Right cardiac atrium (tissue), 5 donors: ENCODE results near the gene PPIB. TPM values are rescaled to one million over a fixed set of nuclear protein-coding genes. Genes with fewer than 3 reads are reported as not detected.
A peak's percentile ranks its signal among the peaks of the same experiment; 100 is the strongest.
"Not testable (repeated sequence)": the region's sequence is repeated elsewhere in the genome, so short reads cannot be mapped to it uniquely, and the experiment has no call there.

Source experiments
- ATAC-seq, 2 donors: fragments of 200-7000 bp; cut with Tn5 transposase; one replicate each; pipeline versions ENCODE4 v1.8.0 to v1.9.1; 2020; ENCODE audit warnings: moderate library complexity in 2 of 2, mild to moderate bottlenecking in 1 of 2
- DNase-seq, 3 donors: peaks; one replicate each; pipeline ENCODE4 v3.0.0-alpha.2; 2020
- H3K27ac ChIP-seq: one replicate; pipeline ENCODE4 v1.5.1; 2013; ENCODE audit warnings: mild to moderate bottlenecking, low read length, control low read depth, moderate library complexity
- H3K27me3 ChIP-seq: one replicate; pipeline ENCODE4 v1.6.1; 2013; ENCODE audit not compliant: control insufficient read depth, insufficient read depth
- H3K4me1 ChIP-seq: one replicate; pipeline ENCODE4 v1.6.1; 2013; ENCODE audit warnings: low read length; ENCODE audit not compliant: control insufficient read depth, insufficient read depth
- H3K4me3 ChIP-seq: one replicate; pipeline ENCODE4 v1.5.1; 2013; ENCODE audit warnings: low read length, control low read depth
- H3K9me3 ChIP-seq: one replicate; pipeline ENCODE4 v1.6.1; 2013; ENCODE audit warnings: low read length; ENCODE audit not compliant: control insufficient read depth
- WGBS: extraction: QIAGEN DNeasy Blood & Tissue Kit; methylation state at CpG from one replicate; pipeline ENCODE4 v1.1.7; 2013; 5-methylcytosine and 5-hydroxymethylcytosine counted together
- intact Hi-C, 4 donors: fragments of 100-400 bp; cut with DNase I; formaldehyde crosslinking; loops; one replicate each; pipeline versions ENCODE4 v1.11.0 to v1.14.0; 2022 to 2023
- polyA plus RNA-seq: library from polyadenylated mRNA; stranded (reverse); fragments of 200-250 nt; gene quantifications from one replicate; pipeline ENCODE4 v1.2.3, GENCODE V29; 2013
- total RNA-seq, 4 donors: library from RNA; stranded (reverse); fragmentation: NEBNext Ultra II Directional; extraction: Animal tissue kit (Norgen Biotek cat#: 25700); gene quantifications; one replicate each; pipeline ENCODE4 v1.2.1, GENCODE V29; 2021
- donor health status: healthy with polysubstance abuse.
- donor health status: DM: no; HTN: yes; CAD: no.
- donor health status: DM: no; HTN: no; CAD: no.
- donor health status: DM: no; HTN: yes; CAD: no; lungs with severe emphysema.
- donor health status: DM: yes; HTN: yes; CAD: no.

The PPIB gene
- total and polyA plus RNA-seq, 5 donors, result 131 to 263 (median 191) TPM

DNA sequence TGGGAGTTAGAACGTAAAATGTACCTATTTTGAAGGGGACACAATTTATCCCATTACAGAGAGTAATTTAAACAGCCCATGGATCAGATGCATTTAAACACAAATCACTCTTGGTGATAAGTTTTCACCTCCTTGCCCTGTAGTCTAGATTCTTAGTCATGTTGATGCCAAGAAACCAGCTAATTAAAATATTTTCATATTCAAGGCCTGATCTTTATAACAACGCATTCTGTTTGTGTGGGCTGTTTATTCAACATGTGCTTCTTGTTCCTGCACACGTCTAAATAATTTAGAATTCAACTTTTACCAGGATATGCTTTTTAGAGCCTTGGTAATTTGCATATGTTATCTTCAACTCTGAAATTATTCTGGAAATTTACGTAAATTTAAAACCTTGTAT lies 41.2 kb downstream of the PPIB start:
- no peak overlapping the region for H3K27ac ChIP-seq
- no peaks in the 10 kb centered on the region for H3K9me3 ChIP-seq
- H3K4me3 ChIP-seq, result no peak overlapping the region
- intact Hi-C loops, result no loop called here
- WGBS, result 82% methylated on average over 4 of the region's 4 CpGs
- no peaks in the 10 kb centered on the region for H3K27me3 ChIP-seq
- DNase-seq, result no peak
- H3K4me1 ChIP-seq, result no peaks in the 10 kb centered on the region
- no peak for ATAC-seq

DNA sequence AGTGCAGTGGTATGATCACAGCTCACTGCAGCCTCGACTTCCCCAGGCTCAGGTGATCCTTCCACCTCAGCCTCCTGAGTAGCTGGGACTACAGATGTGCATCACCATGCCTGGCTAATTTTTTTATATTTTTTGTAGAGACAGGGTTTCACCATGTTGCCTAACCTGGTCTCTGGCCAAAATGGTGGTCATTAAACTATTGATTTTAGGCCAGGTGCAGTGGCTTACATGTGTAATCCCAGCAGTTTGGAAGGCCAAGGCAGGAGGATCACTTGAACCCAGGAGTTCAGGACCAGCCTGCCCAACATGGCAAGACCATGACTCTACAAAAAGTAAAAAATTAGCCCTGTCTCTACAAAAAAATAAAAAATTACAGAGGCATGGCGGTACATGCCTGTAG lies 42.5 kb downstream of the PPIB start:
- H3K9me3 ChIP-seq, H3K4me3 ChIP-seq, H3K4me1 ChIP-seq, H3K27me3 ChIP-seq, intact Hi-C loops, ATAC-seq, DNase-seq, H3K27ac ChIP-seq: not testable (repeated sequence)
- WGBS, result 98% methylated on average over 2 of the region's 2 CpGs

DNA sequence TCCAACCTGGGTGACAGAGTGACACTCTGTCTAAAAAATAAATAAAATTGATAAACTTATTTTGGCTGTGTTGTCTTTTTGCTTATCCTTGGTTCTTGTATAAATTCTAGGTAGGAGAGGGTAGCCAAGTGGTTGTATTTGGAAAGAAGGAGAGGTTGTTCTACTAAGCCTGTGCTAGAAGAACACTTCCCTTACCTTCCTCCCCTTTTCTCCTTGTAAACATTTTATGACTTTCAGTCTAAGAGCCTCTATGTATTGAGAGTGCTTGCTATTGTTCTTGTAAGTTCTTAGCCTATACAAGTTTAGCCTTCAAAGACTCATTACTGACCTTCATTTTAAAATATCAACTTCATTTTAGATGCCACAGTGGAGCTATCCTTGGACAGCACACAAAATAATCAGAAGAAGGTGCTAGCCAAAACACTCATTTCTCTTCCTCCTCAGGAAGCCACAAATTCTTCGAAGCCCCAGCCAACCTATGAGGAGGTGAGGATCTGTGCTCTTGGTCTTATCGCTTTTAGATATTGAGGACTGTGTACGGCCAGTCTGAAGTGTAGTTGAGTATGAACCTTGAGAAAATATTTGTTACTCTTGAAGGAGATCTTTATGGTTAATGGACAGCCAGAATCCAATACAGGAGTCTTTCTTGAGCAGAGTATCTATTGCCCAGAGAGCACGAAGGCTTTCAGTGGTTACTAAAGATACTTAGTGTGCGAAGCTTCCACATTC lies 44.9 kb downstream of the PPIB start:
- no peaks in the 10 kb centered on the region for H3K4me1 ChIP-seq
- no peaks in the 10 kb centered on the region for H3K27me3 ChIP-seq
- intact Hi-C loops, result no loop called here
- 68% methylated on average over 5 of the region's 5 CpGs for WGBS
- H3K9me3 ChIP-seq, result no peaks in the 10 kb centered on the region
- H3K27ac ChIP-seq, result no peak overlapping the region
- ATAC-seq, result no peak
- no peak for DNase-seq
- no peak overlapping the region for H3K4me3 ChIP-seq

DNA sequence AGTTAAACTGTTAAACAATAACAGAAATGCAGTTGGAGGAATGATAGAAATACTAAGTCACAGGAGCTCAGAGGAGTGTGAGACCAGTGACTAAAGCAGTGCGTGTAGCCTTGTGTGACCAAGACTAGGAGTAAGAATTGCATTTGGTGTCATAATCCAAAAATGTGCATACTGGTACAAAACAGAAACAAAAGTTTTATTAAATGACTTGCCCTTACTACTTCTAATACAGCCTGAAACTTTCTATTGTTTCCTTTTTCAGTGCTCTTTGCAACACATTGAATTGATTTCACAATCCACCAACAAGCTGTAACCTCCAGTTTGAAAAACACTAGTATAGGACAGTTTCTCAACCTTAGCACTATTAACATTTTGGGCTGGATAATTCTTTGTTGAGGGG lies 49.9 kb downstream of the PPIB start:
- intact Hi-C loops, result no loop called here
- Histone ChIP-seq H3K27me3 (no peaks in the 10 kb centered on the region), H3K27ac (no peak overlapping the region), H3K9me3 (no peaks in the 10 kb centered on the region), H3K4me3 (no peak overlapping the region), H3K4me1 (peaks cover 4% of the 10 kb centered on the region)
- DNase-seq, result no peak
- 86% methylated on average over 1 of the region's 1 CpG for WGBS
- ATAC-seq, result no peak

DNA sequence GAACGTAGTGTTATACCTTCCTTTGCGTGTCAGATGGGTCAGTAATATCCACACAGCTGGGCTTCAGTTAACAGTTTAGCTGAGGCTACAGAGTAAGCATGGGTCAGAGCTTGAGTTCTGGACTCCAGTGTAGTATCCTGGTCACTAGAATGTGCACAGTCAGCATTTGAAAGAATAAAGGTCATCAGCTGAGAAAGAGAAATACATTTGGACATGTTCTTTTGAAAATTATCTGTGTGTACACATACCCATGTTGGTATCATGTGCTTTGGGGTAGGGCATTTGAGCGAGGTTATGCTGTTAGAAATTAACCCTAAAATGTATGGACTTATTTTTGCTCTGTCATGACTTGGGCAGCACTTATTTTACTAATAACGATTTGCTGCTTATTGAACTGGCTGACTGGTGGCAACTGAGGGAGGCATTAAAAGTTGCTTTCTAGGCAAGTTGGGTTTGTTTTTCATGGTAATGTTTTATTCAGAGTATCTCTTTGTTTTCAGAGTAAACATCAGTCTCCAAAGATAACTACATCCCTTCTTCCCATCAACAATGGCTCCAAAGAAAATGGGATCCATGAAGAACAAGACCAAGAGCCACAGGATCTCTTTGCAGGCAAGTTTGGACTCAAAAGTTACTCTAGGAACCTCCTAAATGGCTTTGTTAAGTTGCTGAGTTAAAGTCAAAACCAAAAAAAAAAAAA lies 50.6 kb downstream of the PPIB start:
- intact Hi-C loops, result no loop called here
- WGBS, result 67% methylated on average over 4 of the region's 4 CpGs
- H3K4me1 ChIP-seq, result peaks cover 4% of the 10 kb centered on the region

DNA sequence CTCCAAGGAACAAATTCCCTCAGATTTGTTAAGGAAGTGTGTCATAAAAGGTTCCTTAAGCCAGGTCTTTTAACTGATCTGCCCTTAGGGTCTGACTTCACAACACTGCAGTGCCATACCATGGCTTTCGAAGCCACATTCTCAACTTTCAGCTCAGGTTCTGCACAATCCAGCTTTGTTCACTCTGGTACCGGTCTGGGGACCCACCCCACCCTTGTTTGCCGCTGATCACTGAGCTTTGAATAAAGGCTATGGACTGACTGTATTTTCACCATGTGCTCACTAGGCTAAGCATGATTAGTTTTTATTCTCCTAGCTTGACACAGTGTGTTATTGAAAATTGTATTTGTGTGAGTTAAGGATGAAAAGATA lies 51.2 kb downstream of the PPIB start:
- Histone ChIP-seq H3K9me3 (no peaks in the 10 kb centered on the region), H3K4me1 (peaks cover 4% of the 10 kb centered on the region), H3K27ac (no peak overlapping the region), H3K4me3 (no peak overlapping the region), H3K27me3 (no peaks in the 10 kb centered on the region)
- intact Hi-C loops, result no loop called here
- WGBS, result 90% methylated on average over 3 of the region's 3 CpGs
- ATAC-seq (no peak), DNase-seq (no peak)

More for the DNA sequence above, 50.6 kb downstream of the PPIB start:
- DNase-seq (no peak), ATAC-seq (peak; percentile 35 to 44)
- Histone ChIP-seq H3K4me3 (no peak overlapping the region), H3K9me3 (no peaks in the 10 kb centered on the region), H3K27ac (no peak overlapping the region), H3K27me3 (no peaks in the 10 kb centered on the region)

DNA sequence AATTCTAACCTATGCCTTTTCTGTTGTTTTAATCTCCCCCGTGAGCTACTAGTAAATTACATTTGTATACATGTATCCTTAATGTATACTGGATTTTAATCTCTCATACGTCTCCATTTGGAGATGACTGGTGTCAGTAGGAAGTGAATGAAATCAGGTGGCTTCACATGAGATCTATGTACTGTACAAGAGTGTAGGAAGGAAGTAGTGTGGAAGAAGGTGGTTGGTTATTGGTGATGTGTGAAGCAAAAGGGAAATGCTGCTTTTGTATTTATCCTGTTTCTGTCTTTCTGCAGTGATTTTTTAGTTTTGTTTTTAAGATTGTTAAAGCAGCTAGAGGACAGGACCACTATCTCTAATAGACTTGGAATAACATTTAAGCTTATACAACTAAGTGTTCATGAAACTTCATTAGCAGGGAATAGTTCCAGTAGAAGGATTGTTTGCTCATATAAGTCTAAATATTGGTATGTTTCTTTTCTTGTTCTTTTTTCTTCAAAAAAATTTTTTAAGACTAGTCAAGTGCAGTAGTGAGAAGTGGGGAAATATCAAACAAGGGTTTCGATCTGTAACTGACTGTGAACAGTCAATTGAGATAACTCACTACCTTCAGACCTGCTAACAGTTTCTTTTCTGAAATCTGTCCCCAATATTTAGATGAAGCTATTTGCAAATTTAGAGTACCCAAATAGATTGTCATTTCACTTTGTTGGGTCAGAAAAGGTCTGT lies 51.7 kb downstream of the PPIB start:
- Histone ChIP-seq H3K27ac (no peak overlapping the region), H3K27me3 (no peaks in the 10 kb centered on the region), H3K4me1 (peaks cover 4% of the 10 kb centered on the region), H3K4me3 (no peak overlapping the region), H3K9me3 (no peaks in the 10 kb centered on the region)
- DNase-seq (no peak), ATAC-seq (no peak)
- 79% methylated on average over 3 of the region's 3 CpGs for WGBS
- intact Hi-C loops, result no loop called here

DNA sequence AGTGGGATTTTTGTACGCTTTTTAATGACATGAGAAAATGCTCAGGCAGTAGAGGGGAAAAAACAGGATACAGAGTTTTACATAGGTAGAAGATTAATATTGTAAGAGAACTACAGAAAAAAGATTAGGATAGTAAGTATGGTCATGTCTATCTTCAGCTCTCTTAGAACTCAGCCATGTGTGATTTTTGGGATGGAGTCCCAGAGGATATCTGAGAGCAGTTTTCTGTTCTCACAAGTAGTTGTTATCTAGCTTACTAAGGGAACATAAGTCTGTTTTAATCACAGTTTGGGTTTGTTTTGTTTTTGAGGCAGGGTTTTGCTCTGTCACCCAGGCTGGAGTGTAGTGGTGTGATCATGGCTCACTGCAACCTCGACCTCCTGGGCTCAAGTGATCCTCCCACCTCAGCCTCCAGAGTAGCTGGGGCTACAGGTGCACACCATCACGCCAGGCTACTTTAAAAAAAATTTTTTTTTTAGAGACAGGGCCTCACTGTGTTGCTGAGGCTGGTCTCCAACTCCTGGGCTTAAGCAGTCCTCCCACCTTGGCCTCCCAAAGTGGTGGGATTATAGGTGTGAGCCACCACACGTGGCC lies 52.6 kb downstream of the PPIB start:
- H3K4me1 ChIP-seq, H3K4me3 ChIP-seq, H3K27me3 ChIP-seq, intact Hi-C loops, H3K9me3 ChIP-seq, DNase-seq: not testable (repeated sequence)
- ATAC-seq, result peak; percentile 20 to 45
- H3K27ac ChIP-seq, result peak overlapping the region; percentile 34
- 77% methylated on average over 4 of the region's 4 CpGs for WGBS

DNA sequence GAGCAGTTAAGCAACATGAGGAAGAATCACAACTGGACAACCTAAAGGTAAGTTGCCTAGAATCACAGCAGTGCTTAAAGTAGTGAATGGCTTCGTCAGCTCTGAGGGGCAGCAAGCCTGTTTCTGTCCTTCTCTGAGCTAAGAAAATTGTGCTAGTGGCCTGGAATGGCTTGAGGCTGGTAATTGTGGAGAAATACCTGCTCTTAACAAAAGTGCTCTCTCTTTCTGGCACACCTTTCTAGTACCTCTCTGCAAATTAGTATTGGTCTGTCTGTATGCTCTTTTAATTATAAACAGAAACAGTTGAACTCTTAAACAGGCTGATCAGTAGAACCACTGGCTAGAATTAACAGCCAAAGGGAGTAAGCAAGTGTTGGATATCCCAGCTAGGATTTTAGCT lies 55.5 kb downstream of the PPIB start:
- intact Hi-C loops, result no loop called here
- H3K27me3 ChIP-seq, result no peaks in the 10 kb centered on the region
- DNase-seq, result no peak
- no peak overlapping the region for H3K27ac ChIP-seq
- H3K9me3 ChIP-seq, result no peaks in the 10 kb centered on the region
- no peak for ATAC-seq
- no peak overlapping the region for H3K4me3 ChIP-seq
- H3K4me1 ChIP-seq, result peaks cover 4% of the 10 kb centered on the region
- WGBS, result 92% methylated on average over 1 of the region's 1 CpG
